Endothelial cell of umbilical vein (primary cell): ENCODE results near the gene TASOR. TPM values are rescaled to one million over a fixed set of nuclear protein-coding genes. Genes with fewer than 3 reads are reported as not detected.
"Not testable (repeated sequence)": the region's sequence is repeated elsewhere in the genome, so short reads cannot be mapped to it uniquely, and the experiment has no call there.

Experiments
- BruUV-seq: library from RNA; stranded (reverse); fragments of 400-500 nt; replicated peaks from 2 replicates; lab custom pipeline; 2021; lab: Mats Ljungman, UMichigan
- CTCF ChIA-PET: fragments of 300-600, 350-600 bp; sonication (Branson Sonifier 250); formaldehyde crosslinking; loops from one replicate; lab custom pipeline; 2021; ENCODE audit warnings: antibody characterized with exemption, inconsistent platforms; lab: Charles Lee
- POLR2A ChIA-PET: fragments of 300-600, 350-600 bp; sonication (Branson Sonifier 250); formaldehyde crosslinking; loops from one replicate; lab custom pipeline; 2021; ENCODE audit warnings: antibody characterized with exemption, inconsistent platforms; lab: Charles Lee
- DNase-seq: peaks from one replicate; pipeline ENCODE4 v3.0.0-alpha.2; 2011; ENCODE audit warnings: low read depth, low spot score
- FAIRE-seq: peaks from 2 replicates; lab custom pipeline; 2011; peaks lifted over from hg19 to GRCh38; lab: Jason Lieb, UNC
- H2AFZ ChIP-seq: 2 replicates; pipeline ENCODE4 v1.6.0; 2012; ENCODE audit warnings: low read depth, low read length, control low read depth, inconsistent platforms
- H3K27ac ChIP-seq: 2 replicates; pipeline ENCODE4 v1.5.1; 2011; ENCODE audit warnings: low read depth, mild to moderate bottlenecking, control low read depth, low read length, moderate library complexity; ENCODE audit not compliant: insufficient read depth
- H3K27me3 ChIP-seq, 2 experiments: 2 replicates each; pipeline versions ENCODE4 v1.6.0 to v1.6.1; 2011; ENCODE audit warnings: low read length in 2 of 2, mixed read lengths in 1 of 2; ENCODE audit not compliant: control insufficient read depth in 2 of 2, insufficient read depth in 2 of 2
- H3K36me3 ChIP-seq, 2 experiments: 2 replicates in 1 of 2; 3 replicates in 1 of 2; pipeline ENCODE4 v1.5.1; 2011; ENCODE audit warnings: low read length in 2 of 2, mild to moderate bottlenecking in 1 of 2, moderate library complexity in 1 of 2; ENCODE audit not compliant: control insufficient read depth in 2 of 2, insufficient read depth in 2 of 2; ENCODE audit errors: extremely low read depth in 1 of 2
- H3K4me1 ChIP-seq: 3 replicates; pipeline ENCODE4 v1.5.1; 2011; ENCODE audit warnings: mild to moderate bottlenecking, low read length; ENCODE audit not compliant: control insufficient read depth, insufficient read depth; ENCODE audit errors: extremely low read depth
- H3K4me2 ChIP-seq: 2 replicates; pipeline ENCODE4 v1.6.1; 2011; ENCODE audit warnings: low read length, control low read depth, mixed read lengths; ENCODE audit not compliant: insufficient read depth
- H3K4me3 ChIP-seq, 3 experiments: fragments of 200-600 bp in 1 of 3; sonication (generic), shearing (Covaris generic) in 1 of 3; replicated peaks in 1 of 3; 2 replicates each; pipeline ENCODE4 v1.5.1; 2011 to 2016; ENCODE audit warnings: control low read depth in 3 of 3, low read length in 3 of 3, mild to moderate bottlenecking in 2 of 3, inconsistent platforms in 1 of 3, low read depth in 1 of 3, moderate library complexity in 1 of 3; ENCODE audit not compliant: insufficient read depth in 1 of 3
- H3K79me2 ChIP-seq: 2 replicates; pipeline ENCODE4 v1.6.0; 2012; ENCODE audit warnings: low read length, inconsistent platforms; ENCODE audit not compliant: control insufficient read depth, insufficient read depth
- H3K9ac ChIP-seq: replicated peaks from 2 replicates; pipeline ENCODE3; 2011; ENCODE audit warnings: low read length, control low read depth; ENCODE audit not compliant: insufficient read depth; ENCODE audit errors: extremely low read depth
- H3K9me1 ChIP-seq: replicated peaks from 3 replicates; pipeline ENCODE4 v1.6.0; 2011; ENCODE audit warnings: mild to moderate bottlenecking, low read length; ENCODE audit not compliant: control insufficient read depth, insufficient read depth; ENCODE audit errors: extremely low read depth
- H3K9me3 ChIP-seq: replicated peaks from 2 replicates; pipeline ENCODE4 v1.5.1; 2012; ENCODE audit warnings: low read length, inconsistent platforms; ENCODE audit not compliant: control insufficient read depth, insufficient read depth
- H4K20me1 ChIP-seq: replicated peaks from 2 replicates; pipeline ENCODE3; 2011; ENCODE audit warnings: mild to moderate bottlenecking, low read length; ENCODE audit not compliant: control insufficient read depth, insufficient read depth; ENCODE audit errors: extremely low read depth
- EZH2 ChIP-seq: IDR thresholded peaks from 2 replicates; pipeline ENCODE4 v1.6.1; 2012; ENCODE audit warnings: borderline replicate concordance, low read depth, mild to moderate bottlenecking, moderate library complexity, low read length, inconsistent platforms; ENCODE audit not compliant: severe bottlenecking
- FOS ChIP-seq: IDR thresholded peaks from 2 replicates; pipeline ENCODE4 v1.6.1; 2011; ENCODE audit warnings: mild to moderate bottlenecking, low read length, moderate library complexity, borderline replicate concordance; ENCODE audit not compliant: insufficient read depth
- GATA2 ChIP-seq: IDR thresholded peaks from 2 replicates; pipeline ENCODE4 v1.7.0; 2011; ENCODE audit warnings: low read depth, mild to moderate bottlenecking, moderate library complexity, mixed read lengths, low read length; ENCODE audit not compliant: insufficient read length, insufficient read depth
- JUN ChIP-seq: IDR thresholded peaks from 2 replicates; pipeline ENCODE4 v1.6.1; 2011; ENCODE audit warnings: borderline replicate concordance, low read depth; ENCODE audit not compliant: insufficient read length, insufficient read depth
- MYC ChIP-seq: IDR thresholded peaks from one replicate; pipeline ENCODE4 v1.6.1; 2011; ENCODE audit warnings: mild to moderate bottlenecking, low read depth, low read length
- POLR2A ChIP-seq: IDR thresholded peaks from 2 replicates; pipeline ENCODE4 v1.6.1; 2012; ENCODE audit warnings: low read depth, mild to moderate bottlenecking, control low read depth, low read length
- POLR2AphosphoS5 ChIP-seq: IDR thresholded peaks from 2 replicates; pipeline ENCODE4 v1.6.1; 2012; ENCODE audit warnings: low read depth, mild to moderate bottlenecking, control low read depth, low read length, moderate library complexity; ENCODE audit not compliant: insufficient read depth
- dilution Hi-C: fragments of 300-500 bp; cut with MboI; formaldehyde crosslinking; loops from one replicate; pipeline ENCODE4 v1.15.0; 2019; ENCODE audit warnings: low sequenced_read_pairs; ENCODE audit not compliant: extremely low pct_ligation_motif_present
- intact Hi-C: fragments of 100-400 bp; cut with micrococcal nuclease; formaldehyde crosslinking; loops from one replicate; pipeline ENCODE4 v1.10.0; 2022
- polyA plus RNA-seq, 4 experiments: library from polyadenylated mRNA; depleted of rRNA in 3 of 4; stranded (reverse) in 3 of 4; unstranded in 1 of 4; fragments of >200 nt; gene quantifications; 2 replicates each; pipeline versions ENCODE4 v1.2.1 to v1.2.3, GENCODE V29; 2011 to 2012; ENCODE audit warnings: missing spikeins in 1 of 4
- total RNA-seq: library from RNA; stranded (reverse); gene quantifications from 2 replicates; pipeline ENCODE4 v1.2.3, GENCODE V29; 2021
- TF ChIP-seq, protein P1 (sequence below), 2 donors: IDR thresholded peaks; 1 replicate in 1 of 2; 2 replicates in 1 of 2; pipeline ENCODE4 v1.5.1; 2011; ENCODE audit warnings: low read length in 2 of 2, mild to moderate bottlenecking in 2 of 2, moderate library complexity in 2 of 2, control low read depth in 1 of 2, inconsistent platforms in 1 of 2, low read depth in 1 of 2; ENCODE audit not compliant: insufficient read depth in 1 of 2; ENCODE audit errors: extremely low read depth in 1 of 2
- TF ChIP-seq, protein P2 (sequence below): IDR thresholded peaks from 2 replicates; pipeline ENCODE4 v1.6.1; 2011; ENCODE audit not compliant: insufficient read depth, insufficient read length

TASOR gene
- total and polyA plus RNA-seq, 2 donors (not counting 3 experiments of a cell fraction or from before 2014, with no cell fraction given), result 11.2 to 44.5 TPM

DNA sequence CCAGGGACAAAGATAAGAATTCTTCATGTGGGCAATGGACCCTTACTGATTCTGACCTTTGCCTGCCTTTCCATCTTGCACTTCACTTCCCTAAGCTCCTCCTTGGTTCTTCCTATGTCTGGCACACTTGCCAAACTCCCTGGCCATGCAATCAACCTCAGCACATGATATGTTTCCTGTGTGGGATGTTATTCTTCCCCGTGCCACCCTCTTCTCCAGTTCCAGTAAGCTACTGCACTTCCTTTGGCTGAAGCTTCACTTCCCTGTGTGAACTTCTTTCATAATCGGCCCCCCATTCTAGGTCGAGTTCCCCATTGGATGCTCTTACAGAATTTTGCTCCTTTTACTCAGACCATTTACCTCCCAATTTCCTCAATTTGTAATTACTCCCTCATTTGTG lies 10.7 kb upstream of the TASOR start:
- Histone ChIP-seq H3K36me3 (no peaks in the 10 kb centered on the region), H3K79me2 (no peaks in the 10 kb centered on the region), H3K4me3 (no peak overlapping the region), H3K9me1 (no peaks in the 10 kb centered on the region), H2AFZ (peak overlapping the region; percentile 71), H3K4me1 (no peaks in the 10 kb centered on the region), H3K27me3 (no peaks in the 10 kb centered on the region), H3K9me3 (no peaks in the 10 kb centered on the region), H3K4me2 (no peak overlapping the region), H3K27ac (no peak overlapping the region), H4K20me1 (no peaks in the 10 kb centered on the region), H3K9ac (no peak overlapping the region)
- ChIA-PET CTCF (interaction anchor here (0.6 kb wide), 3 partner anchors 11 to 806 kb away, joined by 3 to 4 read pairs (median 3); partner anchors contain the start of gene TASOR), POLR2A (no interaction called here)
- FAIRE-seq (no peak), DNase-seq (peak; percentile 22)
- TF ChIP-seq EZH2 (no peak), MYC (no peak), POLR2A (no peak), FOS (no peak), JUN (no peak), GATA2 (no peak), POLR2AphosphoS5 (no peak)
- TF ChIP-seq, protein P1, sequence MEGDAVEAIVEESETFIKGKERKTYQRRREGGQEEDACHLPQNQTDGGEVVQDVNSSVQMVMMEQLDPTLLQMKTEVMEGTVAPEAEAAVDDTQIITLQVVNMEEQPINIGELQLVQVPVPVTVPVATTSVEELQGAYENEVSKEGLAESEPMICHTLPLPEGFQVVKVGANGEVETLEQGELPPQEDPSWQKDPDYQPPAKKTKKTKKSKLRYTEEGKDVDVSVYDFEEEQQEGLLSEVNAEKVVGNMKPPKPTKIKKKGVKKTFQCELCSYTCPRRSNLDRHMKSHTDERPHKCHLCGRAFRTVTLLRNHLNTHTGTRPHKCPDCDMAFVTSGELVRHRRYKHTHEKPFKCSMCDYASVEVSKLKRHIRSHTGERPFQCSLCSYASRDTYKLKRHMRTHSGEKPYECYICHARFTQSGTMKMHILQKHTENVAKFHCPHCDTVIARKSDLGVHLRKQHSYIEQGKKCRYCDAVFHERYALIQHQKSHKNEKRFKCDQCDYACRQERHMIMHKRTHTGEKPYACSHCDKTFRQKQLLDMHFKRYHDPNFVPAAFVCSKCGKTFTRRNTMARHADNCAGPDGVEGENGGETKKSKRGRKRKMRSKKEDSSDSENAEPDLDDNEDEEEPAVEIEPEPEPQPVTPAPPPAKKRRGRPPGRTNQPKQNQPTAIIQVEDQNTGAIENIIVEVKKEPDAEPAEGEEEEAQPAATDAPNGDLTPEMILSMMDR (IDR thresholded peaks at IDR 0.05; ENCODE audit: extremely low read depth in 1 of 2, insufficient read depth in 1 of 2, low read depth in 1 of 2, low read length in 2 of 2), result no peak
- TF ChIP-seq, protein P2, sequence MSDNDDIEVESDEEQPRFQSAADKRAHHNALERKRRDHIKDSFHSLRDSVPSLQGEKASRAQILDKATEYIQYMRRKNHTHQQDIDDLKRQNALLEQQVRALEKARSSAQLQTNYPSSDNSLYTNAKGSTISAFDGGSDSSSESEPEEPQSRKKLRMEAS, result no peak
- dilution Hi-C loops, result no loop called here
- intact Hi-C loops, result no loop called here
- no TSS peak for BruUV-seq

DNA sequence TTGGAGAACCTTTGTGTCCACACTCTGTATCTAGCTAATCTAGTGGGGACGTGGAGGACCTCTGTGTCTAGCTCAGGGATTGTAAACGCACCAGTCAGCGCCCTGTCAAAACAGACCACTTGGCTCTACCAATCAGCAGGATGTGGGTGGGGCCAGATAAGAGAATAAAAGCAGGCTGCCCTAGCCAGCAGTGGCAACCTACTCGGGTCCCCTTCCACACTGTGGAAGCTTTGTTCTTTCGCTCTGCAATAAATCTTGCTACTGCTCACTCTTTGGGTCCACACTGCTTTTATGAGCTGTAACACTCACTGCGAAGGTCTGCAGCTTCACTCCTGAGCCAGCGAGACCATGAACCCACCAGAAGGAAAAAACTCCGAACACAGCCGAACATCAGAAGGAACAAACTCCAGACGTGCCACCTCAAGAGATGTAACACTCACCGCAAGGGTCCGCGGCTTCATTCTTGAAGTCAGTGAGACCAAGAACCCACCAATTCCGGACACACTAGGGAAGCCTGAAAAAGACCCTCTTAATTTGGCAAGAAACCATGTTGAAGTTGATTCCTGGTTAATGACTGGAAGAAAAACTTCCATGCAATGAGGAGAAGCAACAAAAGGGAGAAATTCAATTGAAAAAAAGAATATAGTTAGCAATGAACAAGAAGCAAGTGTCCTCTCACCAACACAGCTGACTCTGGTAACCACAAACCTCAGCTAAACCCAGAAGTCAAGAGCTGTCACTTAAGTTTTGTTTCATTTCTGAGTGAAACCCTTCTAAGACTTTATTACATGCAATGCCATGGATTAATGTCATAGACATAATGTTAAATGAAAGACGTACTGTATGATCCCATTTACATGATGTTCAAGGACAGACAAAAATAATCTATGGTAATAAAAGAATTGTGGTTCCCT lies 9.7 kb upstream of the TASOR start:
- H3K4me1 ChIP-seq, H3K4me3 ChIP-seq, H2AFZ ChIP-seq, DNase-seq, dilution Hi-C loops, H3K27ac ChIP-seq, H3K27me3 ChIP-seq, POLR2A ChIA-PET, H3K4me2 ChIP-seq, FAIRE-seq, H3K9me1 ChIP-seq, H3K79me2 ChIP-seq, H4K20me1 ChIP-seq, H3K36me3 ChIP-seq, H3K9me3 ChIP-seq, H3K9ac ChIP-seq, BruUV-seq, intact Hi-C loops: not testable (repeated sequence)
- CTCF ChIA-PET, result interaction anchor here (0.6 kb wide), 1 partner anchor 106 kb away, joined by 3 read pairs; no protein-coding TSS in a partner anchor
